Measurements from ENCODE around the gene TRIM33. TPM values are rescaled to one million over a fixed set of nuclear protein-coding genes. Genes with fewer than 3 reads are reported as not detected.
A peak's percentile ranks its signal among the peaks of the same experiment; 100 is the strongest.

Gene TRIM33
- total RNA-seq, 1 experiment from 2014 or later = 7.9 TPM

DNA sequence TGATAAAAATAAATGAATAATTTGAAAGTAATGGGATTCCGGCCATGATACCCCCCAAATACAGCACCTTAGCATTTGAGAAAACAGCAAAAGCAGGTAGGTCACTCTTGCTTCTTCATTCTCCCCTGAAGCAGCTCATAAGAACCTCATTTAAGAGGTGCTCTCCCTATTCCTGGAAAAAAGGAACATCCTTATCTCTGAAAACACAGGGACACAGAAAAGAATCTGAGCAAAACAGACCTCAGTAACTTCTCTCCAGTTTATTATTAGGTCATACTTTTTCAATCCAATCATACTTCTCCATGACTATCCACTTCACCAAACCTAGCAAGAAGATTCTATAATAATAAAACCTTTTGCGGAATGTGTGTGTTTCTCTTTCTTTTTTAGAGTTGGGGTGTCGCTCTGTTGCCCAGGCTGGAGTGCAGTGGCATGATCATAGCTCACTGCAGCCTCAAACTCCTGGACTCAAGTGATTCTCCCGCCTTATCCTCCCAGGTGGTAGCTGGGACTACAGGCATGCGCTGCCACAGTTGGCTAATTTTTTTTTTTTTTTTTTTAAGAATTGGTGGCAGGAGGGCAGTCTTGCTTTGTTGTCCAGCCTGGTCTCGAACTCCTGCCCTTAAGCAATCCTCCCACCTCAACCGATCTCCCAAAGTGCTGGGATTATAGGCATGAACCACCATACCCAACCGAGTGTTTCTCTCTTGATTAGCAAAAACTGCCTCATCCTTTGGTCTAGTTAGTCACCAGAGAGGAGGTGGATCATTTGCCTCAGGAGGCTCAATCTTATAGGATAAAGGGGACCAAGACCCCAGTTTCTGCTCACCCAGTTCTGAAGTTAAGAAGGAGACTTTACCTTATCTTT is 10.6 kb upstream of the TRIM33 start:
- DNase-seq (ENCODE audit: low read depth) = no peak
- in situ Hi-C loops (cut with HindIII; ENCODE audit: low pct_unique_long_range_greater_than_20kb, low sequenced_read_pairs) = no loop called here

DNA sequence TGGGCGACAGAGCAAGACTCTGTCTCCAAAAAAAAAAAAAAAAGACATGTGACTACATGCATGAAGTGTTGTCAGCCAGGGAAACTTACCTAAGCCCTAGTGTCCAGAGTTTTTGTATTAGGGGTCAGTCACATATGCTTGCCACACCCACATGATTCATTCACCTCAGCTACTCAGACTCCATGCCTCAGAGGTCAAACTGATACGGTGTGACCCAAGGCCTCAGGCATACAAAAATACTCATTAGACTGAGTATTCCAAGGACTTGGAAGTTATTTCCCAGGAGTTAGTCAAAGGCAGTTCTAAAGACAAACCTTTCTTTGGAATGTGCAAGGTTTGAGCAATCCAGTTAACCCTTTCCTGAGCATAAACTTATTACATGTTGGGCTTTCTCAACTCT is 6.3 kb upstream of the TRIM33 start:
- in situ Hi-C loops (cut with HindIII; ENCODE audit: low pct_unique_long_range_greater_than_20kb, low sequenced_read_pairs) = no loop called here
- peak; percentile 74 for DNase-seq (ENCODE audit: low read depth)

DNA sequence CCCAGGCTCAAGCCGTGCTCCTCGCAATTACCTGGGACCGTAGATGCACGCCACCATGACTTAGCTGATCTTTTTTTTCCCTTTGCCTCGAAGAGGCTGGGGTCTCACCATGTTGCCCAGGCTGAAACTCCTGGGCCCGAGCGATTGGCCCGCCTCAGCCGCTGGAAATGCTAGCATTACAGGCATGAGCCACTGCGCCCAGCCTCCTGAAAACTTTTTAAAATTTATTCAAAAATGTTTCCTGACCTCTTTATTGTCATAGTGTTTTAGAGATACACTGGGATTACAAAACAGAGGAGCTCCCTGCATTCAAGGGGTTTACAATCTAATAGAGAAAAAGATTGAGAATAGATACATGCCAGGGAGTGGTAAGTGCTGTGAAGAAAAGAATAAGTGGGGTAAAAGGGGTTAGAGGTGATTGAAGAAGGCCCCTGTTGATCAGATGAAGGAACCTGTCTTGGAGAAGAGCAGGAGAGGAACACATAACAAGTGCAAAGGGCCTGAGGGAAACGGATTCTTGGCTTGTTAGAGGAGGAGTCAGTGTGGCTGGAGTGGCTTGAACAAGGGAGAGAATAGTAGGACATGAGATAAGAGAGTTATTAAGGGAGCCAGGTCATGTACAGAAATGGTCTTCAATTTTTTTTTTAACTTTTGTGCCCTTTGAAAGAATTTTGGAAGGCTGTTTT is 1.7 kb upstream of the TRIM33 start:
- no peak for DNase-seq (ENCODE audit: low read depth)
- in situ Hi-C loops (cut with HindIII; ENCODE audit: low pct_unique_long_range_greater_than_20kb, low sequenced_read_pairs) = no loop called here

DNA sequence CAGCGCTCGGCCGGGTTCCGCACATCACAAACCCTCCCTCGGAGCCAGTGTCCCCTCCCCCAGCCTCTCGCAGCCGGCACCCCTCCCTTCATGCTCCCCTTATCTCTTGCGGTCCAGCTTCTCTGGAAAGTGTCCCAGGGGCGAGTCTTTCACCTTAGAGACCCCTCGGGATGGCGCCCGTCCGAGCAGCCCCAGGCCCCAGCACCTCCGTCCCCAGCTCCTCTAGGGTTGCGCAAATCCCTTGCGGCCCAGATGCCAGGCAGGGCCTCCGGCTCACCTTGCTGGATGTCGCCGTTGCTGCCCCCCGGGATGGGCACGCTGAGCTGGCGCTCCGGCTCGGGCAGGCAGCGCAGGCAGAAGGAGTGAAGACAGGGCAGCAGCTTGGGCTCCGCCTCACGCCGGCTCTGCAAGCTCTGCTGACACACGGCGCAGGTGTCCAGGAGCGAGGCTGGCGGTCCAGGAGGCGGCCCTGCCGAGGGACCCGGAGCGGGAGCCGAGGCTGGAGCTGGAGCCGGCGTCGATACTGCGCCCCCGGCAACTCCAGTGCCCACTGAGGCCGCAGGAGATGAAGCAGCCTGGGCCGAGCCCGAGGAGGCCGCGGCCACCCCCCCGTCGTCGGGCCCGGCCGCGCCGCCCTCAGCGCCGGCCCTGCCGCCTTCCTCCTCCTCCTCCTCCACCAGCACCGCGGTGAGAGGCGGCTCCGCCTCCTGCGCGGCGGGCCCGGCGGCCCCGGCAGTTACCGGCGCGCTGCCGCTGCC is 550 bp downstream of the TRIM33 start:
- peak; percentile 67 for DNase-seq (ENCODE audit: low read depth)
- in situ Hi-C loops (cut with HindIII; ENCODE audit: low pct_unique_long_range_greater_than_20kb, low sequenced_read_pairs) = no loop called here

DNA sequence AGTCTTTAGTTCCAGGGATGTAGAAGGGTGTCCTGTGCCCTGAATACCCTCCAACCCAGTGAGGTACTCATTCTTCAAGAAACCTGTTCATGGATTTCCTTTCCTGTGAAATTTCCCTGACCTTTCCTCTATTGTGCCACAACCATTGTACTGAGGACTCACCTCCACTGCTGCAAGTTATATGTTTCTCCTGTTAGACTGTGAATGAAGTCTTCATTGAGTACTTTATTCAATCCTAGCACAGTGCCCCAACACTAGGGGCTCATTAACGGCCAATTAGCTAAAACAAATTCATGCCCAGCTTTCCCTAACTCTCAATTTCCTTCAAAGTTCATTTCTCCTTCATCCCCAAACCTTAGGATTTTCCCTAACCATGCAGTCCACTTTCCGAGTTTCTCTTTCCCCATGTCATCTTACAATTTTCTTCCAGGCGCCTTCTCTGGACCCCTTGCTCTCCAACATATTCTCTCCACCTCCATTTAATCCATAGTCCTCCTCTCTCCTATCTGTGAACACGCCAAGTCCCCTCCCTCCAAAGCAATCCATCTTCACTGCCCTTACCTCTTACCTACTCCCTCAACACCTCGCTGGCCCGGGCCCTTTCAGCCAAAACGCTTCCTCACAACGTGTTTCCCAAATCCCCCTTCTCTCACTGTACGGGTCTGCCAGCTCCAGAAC is 1.3 kb downstream of the TRIM33 start:
- DNase-seq (ENCODE audit: low read depth) = no peak
- in situ Hi-C loops (cut with HindIII; ENCODE audit: low pct_unique_long_range_greater_than_20kb, low sequenced_read_pairs) = no loop called here

DNA sequence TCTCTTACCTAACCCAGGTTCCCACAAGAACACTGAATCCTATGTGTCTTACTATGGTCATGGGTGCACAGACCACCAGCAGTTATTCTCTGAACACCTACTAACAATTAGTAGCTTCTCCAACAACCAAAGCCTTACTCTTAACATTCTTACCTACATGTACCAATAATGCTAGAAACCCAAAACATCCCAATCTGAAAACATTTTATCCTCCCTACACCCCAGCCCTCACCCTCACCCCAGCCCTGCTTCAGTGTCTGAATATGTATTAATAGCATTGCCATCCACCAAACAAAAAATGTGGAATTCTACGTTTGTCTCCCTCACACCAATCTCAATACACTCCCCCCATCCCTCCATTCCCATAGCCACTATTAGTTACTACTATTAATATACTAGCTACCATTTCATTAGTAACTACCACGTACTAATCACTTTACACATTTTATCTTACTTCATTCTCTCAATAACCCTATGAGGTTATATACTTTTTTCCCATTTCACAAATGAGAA is 2.6 kb downstream of the TRIM33 start:
- DNase-seq (ENCODE audit: low read depth) = no peak
- in situ Hi-C loops (cut with HindIII; ENCODE audit: low pct_unique_long_range_greater_than_20kb, low sequenced_read_pairs) = no loop called here

DNA sequence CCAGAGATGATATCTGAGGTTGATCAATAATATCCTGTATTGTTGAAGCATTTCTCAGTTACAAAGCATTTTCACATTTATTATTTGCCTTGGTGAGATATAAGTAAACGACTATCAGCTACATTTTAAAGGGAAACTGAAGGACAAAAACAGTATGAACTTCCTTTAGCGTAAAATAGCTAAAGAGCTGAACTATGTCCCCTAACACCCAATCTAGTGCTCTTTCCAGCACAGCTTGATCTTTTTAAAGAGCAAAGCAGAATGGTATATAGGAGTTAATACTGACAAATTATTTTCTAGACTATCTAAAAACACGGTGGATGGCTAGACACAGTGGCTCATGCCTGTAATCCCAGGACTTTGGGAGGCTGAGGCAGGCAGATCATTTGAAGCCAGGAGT is 3.5 kb downstream of the TRIM33 start:
- in situ Hi-C loops (cut with HindIII; ENCODE audit: low pct_unique_long_range_greater_than_20kb, low sequenced_read_pairs) = no loop called here
- no peak for DNase-seq (ENCODE audit: low read depth)

DNA sequence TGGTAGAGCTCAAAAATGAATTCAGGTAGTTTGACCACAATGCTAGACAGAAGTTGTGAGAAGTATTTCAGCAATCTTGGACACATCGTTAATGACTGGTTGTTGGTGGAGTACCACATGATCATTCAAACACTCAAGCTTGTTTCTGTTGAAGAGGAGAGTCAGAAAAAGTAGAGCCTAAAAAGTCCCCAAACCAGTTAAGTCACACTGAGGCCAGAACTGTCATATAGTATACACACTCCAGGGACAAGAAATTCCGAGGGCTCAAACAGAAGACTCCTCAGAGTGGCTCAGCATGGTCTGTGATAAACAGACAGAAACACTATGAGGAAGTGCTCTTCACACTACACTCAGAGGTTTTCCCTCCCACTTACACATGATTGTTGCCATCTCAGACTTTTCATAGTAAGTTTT is 5.8 kb downstream of the TRIM33 start:
- DNase-seq (ENCODE audit: low read depth) = no peak
- in situ Hi-C loops (cut with HindIII; ENCODE audit: low pct_unique_long_range_greater_than_20kb, low sequenced_read_pairs) = no loop called here

DNA sequence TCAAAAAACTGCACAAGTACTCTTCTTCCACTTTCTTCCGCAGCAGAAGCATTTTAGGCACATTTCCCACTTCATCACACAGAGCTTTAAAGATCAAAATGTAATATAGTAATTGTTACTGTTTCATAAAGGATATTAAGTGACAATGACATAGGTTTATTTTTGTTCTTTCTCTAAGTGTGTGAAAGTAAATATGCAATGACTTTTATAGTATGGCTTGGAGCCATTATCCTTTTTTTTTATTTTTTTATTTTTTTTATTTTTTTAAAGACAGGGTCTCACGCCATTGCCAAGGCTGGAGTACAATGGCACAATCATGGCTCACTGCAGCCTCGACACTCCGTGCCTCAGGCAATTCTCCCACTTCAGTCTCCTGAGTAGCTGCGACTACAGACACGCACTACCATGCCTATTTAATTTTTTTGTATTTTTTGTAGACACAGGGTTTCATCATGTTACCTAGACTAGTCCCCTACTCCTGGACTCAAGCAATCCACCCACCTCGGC is 7.0 kb downstream of the TRIM33 start:
- in situ Hi-C loops (cut with HindIII; ENCODE audit: low pct_unique_long_range_greater_than_20kb, low sequenced_read_pairs) = no loop called here
- DNase-seq (ENCODE audit: low read depth) = no peak

DNA sequence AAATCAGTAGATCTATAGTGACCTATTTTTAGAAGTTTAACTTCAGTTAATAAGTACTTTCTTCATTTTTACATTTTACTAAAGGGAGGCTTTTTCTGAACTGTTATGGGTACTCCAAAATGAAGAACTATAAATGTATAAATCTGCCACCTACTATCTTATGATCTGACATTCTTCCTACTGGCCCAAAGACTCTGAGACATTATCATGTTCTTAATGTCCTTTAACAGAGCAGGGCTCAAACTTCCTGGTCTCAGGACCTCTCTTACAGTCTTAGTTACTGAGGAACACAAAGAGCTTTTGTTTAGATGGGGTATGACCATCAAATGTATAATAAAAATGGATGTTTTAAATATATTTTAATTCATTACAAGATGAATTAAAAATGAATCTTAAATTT is 8.9 kb downstream of the TRIM33 start:
- in situ Hi-C loops (cut with HindIII; ENCODE audit: low pct_unique_long_range_greater_than_20kb, low sequenced_read_pairs) = no loop called here
- no peak for DNase-seq (ENCODE audit: low read depth)

DNA sequence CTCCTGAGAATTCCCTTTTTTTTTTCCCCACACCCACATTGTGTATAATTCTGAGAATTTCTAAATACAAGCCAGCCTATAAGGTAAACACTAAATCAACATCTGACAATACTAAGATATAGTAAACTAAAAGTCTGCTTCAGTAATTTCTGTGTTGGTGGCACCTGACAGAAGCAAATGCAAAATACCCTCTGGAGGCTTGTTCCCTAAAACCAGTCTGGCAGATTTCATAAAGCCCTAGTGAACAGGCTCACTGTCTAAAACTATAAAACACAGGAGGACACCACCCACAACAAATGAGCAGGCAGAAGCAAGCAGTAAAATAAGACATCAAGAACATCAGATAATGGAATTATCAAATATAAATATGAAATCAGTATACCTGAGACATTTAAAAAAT is 11.5 kb downstream of the TRIM33 start:
- no peak for DNase-seq (ENCODE audit: low read depth)
- in situ Hi-C loops (cut with HindIII; ENCODE audit: low pct_unique_long_range_greater_than_20kb, low sequenced_read_pairs) = no loop called here

DNA sequence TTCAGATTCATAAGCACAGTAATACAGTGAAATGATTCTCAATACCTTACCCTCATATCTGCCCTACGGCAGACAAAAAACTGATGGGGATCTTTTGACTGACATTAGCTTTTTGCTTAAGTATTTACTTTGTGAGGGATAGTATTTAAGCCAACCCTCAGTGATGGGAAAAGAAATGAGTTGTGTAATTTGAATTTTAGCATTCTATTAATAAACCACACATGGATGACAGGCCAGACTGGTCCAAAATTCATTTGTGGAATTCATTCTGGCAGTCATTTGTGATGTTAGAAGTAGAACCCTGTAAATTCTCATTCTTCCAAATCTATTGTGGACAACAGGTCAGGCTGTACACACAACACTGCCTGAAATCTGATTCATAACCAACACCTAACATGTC is 14.9 kb downstream of the TRIM33 start:
- in situ Hi-C loops (cut with HindIII; ENCODE audit: low pct_unique_long_range_greater_than_20kb, low sequenced_read_pairs) = no loop called here
- DNase-seq (ENCODE audit: low read depth) = no peak

DNA sequence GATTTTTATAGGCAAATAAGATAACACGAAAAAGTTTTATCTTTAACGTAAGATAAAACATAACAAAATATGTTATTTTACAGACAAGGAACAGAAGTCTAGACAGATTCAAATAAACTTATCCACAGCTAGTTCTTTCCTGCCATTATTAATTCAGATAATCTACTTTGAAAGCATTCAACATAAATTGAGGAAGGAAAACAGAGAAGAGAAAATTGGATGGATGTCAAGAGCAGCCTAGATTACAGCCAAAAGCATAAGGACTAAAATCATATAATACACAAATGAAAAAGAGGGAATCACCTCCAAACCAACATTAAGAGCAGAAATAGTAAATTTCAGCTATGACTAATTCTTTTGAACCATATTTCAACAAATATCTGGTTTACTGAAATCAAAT is 15.5 kb downstream of the TRIM33 start:
- DNase-seq (ENCODE audit: low read depth) = no peak
- in situ Hi-C loops (cut with HindIII; ENCODE audit: low pct_unique_long_range_greater_than_20kb, low sequenced_read_pairs) = no loop called here

DNA sequence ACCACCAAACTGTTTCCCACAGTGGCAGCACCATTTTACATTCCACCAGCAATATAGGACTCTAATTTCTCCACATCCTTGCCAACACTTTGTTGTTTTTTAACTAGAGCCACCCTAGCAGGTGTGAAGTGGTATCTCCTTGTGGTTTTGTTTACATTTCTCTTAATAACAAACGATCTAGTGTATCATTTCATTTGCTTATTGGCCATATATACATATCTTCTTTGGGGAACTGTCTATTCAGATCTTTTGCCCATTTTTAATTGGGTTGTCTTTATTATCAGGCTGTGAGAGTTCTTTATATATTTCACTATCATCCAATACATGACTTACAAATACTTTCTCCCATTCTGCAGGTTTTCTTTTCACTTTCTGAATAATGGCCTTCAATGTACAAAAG is 18.0 kb downstream of the TRIM33 start:
- in situ Hi-C loops (cut with HindIII; ENCODE audit: low pct_unique_long_range_greater_than_20kb, low sequenced_read_pairs) = no loop called here
- DNase-seq (ENCODE audit: low read depth) = no peak

DNA sequence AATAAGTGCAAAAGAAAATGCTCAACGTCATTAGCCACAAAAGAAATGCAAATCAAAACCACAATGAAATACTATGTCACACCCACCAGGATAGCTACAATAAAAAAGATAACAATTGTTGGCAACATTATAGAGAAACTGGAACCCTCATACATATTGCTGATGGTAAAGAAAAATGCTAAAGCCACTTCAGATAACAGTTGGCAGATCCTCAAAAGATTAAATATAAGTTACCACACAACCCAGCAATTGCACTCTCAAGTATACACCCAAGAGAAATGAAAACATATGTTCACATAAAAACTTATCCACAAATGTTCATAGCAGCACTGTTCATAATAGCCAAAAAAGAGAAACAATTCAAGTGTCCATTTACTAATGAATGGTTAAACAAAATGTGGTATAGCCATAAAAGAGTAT is 20.7 kb downstream of the TRIM33 start:
- no peak for DNase-seq (ENCODE audit: low read depth)
- in situ Hi-C loops (cut with HindIII; ENCODE audit: low pct_unique_long_range_greater_than_20kb, low sequenced_read_pairs) = no loop called here

DNA sequence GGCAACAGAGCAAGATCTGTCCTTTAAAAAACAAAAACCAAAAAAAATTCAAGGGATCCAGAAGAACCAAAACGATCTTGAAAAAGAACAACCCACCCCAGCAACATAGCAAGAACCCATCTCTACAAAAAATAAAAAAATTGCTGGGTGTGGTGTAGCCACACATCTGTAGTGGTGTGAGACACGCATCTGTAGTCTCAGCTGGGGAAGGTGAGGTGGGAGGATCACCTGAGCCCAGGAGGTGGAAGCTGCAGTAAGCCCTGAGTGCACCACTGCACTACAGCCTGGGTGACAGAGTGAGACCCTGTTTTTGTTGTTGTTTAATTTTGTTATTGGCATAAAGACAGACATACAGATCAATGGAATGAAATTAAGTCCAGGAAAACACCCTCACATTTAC is 22.3 kb downstream of the TRIM33 start:
- in situ Hi-C loops (cut with HindIII; ENCODE audit: low pct_unique_long_range_greater_than_20kb, low sequenced_read_pairs) = no loop called here
- DNase-seq (ENCODE audit: low read depth) = no peak

DNA sequence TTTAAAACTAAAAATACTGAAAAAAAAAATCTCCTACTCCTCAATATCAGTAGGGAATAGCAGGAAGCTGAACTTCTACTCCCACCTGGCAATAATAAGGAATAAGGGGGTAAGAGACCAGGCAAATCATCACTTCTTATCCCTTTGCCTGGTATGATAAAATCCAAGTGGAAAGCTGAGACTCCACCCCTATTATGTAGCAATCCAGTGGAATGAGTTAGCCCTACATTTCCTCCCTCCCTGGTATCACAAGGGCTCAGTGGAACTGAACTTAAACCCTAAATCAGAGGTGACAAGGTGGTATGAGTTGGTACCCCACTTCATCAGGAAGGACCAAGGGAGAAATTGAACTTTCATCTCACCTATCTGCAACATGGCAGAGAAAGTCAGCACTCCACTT is 25.7 kb downstream of the TRIM33 start:
- in situ Hi-C loops (cut with HindIII; ENCODE audit: low pct_unique_long_range_greater_than_20kb, low sequenced_read_pairs) = no loop called here
- no peak for DNase-seq (ENCODE audit: low read depth)

DNA sequence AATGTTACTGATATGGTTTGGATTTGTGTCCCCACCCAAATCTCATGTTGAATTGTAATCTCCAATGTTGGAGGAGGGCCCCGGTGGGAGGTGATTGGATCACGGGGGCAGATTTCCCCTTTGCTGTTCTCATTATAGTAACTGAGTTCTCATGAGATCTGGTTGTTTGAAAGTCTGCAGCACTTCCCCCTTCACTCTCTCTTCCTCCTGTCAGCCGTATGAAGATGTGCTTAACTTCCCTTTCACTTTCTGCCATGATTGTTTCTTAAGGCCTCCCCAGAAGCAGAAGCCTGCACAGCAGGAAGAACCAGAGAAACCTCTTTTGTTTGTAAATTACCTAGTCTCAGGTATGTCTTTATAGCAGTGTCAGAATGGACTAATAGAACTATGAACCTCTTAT is 28.4 kb downstream of the TRIM33 start:
- no peak for DNase-seq (ENCODE audit: low read depth)
- in situ Hi-C loops (cut with HindIII; ENCODE audit: low pct_unique_long_range_greater_than_20kb, low sequenced_read_pairs) = no loop called here
